Caco-2 (cell line): ENCODE measurements around the gene MFAP1. TPM values are rescaled to one million over a fixed set of nuclear protein-coding genes. Genes with fewer than 3 reads are reported as not detected.
"Not testable (repeated sequence)": the region's sequence is repeated elsewhere in the genome, so short reads cannot be mapped to it uniquely, and the experiment has no call there.

ENCODE experiments used
- BruUV-seq: library from RNA; stranded (reverse); fragments of 400-500 nt; replicated peaks from 2 replicates; lab custom pipeline; 2021; lab: Mats Ljungman, UMichigan
- CTCF ChIA-PET: fragments of 300-600 bp; sonication (Branson Sonifier 250); formaldehyde crosslinking; loops from one replicate; lab custom pipeline; 2022; ENCODE audit warnings: antibody characterized with exemption; lab: Charles Lee
- POLR2A ChIA-PET: fragments of 300-600 bp; sonication (Branson Sonifier 250); formaldehyde crosslinking; loops from one replicate; lab custom pipeline; 2022; ENCODE audit warnings: antibody characterized with exemption; lab: Charles Lee
- DNase-seq, 2 experiments: peaks; one replicate each; pipeline versions ENCODE4 v3.0.0 to v3.0.0-alpha.2; 2020 to 2022
- H3K27me3 ChIP-seq: replicated peaks from 2 replicates; pipeline ENCODE4 v1.6.0; 2011; ENCODE audit warnings: low read length; ENCODE audit not compliant: control insufficient read depth, insufficient read depth
- H3K36me3 ChIP-seq: 2 replicates; pipeline ENCODE4 v1.5.1; 2011; ENCODE audit warnings: low read length; ENCODE audit not compliant: control insufficient read depth, insufficient read depth
- H3K4me1 ChIP-seq: fragments of 250-450 bp; sonication (Bioruptor Pico); 2 replicates; pipeline ENCODE4 v1.5.1; 2020; ENCODE audit warnings: mild to moderate bottlenecking
- H3K4me3 ChIP-seq: 2 replicates; pipeline ENCODE4 v1.5.1; 2011; ENCODE audit warnings: low read depth, mild to moderate bottlenecking, control low read depth, low read length
- H3K9me3 ChIP-seq: fragments of 250-450 bp; sonication (Bioruptor Pico); 2 replicates; pipeline ENCODE4 v1.5.1; 2020; ENCODE audit warnings: mild to moderate bottlenecking, moderate library complexity
- H3K27ac Mint-ChIP-seq: one replicate; pipeline ENCODE4 v1.8.0; 2022; ENCODE audit warnings: mixed read lengths; ENCODE audit not compliant: unreplicated experiment
- H3K27me3 Mint-ChIP-seq: one replicate; pipeline ENCODE4 v1.8.0; 2022; ENCODE audit warnings: mixed read lengths; ENCODE audit not compliant: insufficient read depth, unreplicated experiment
- H3K36me3 Mint-ChIP-seq: one replicate; pipeline ENCODE4 v1.8.0; 2022; ENCODE audit warnings: mild to moderate bottlenecking, mixed read lengths; ENCODE audit not compliant: insufficient read depth, unreplicated experiment
- H3K4me1 Mint-ChIP-seq: one replicate; pipeline ENCODE4 v1.8.0; 2022; ENCODE audit warnings: low read depth, mixed read lengths; ENCODE audit not compliant: unreplicated experiment
- H3K4me3 Mint-ChIP-seq: one replicate; pipeline ENCODE4 v1.8.0; 2022; ENCODE audit warnings: mild to moderate bottlenecking, moderate library complexity, mixed read lengths; ENCODE audit not compliant: unreplicated experiment
- H3K9me3 Mint-ChIP-seq: one replicate; pipeline ENCODE4 v1.8.0; 2022; ENCODE audit warnings: mixed read lengths; ENCODE audit not compliant: unreplicated experiment
- CTCF ChIP-seq, 2 experiments: fragments of 200-600 bp in 1 of 2; IDR thresholded peaks; 1 replicate in 1 of 2; 2 replicates in 1 of 2; pipeline versions ENCODE4 v1.5.1 to v1.8.0; 2011 to 2022; ENCODE audit warnings: antibody characterized with exemption in 1 of 2, control low read depth in 1 of 2, inconsistent platforms in 1 of 2, low read depth in 1 of 2, low read length in 1 of 2, mild to moderate bottlenecking in 1 of 2, moderate library complexity in 1 of 2; ENCODE audit not compliant: insufficient read depth in 1 of 2, severe bottlenecking in 1 of 2, unreplicated experiment in 1 of 2
- intact Hi-C: fragments of 100-400 bp; cut with micrococcal nuclease; formaldehyde crosslinking; loops from one replicate; pipeline ENCODE4 v1.10.0; 2022; ENCODE audit not compliant: unreplicated experiment
- total RNA-seq: library from RNA; stranded (reverse); gene quantifications from 2 replicates; pipeline ENCODE4 v1.2.3, GENCODE V29; 2022

The MFAP1 gene
- total RNA-seq, 1 experiment from 2014 or later, result 37.1 TPM

- TF ChIP-seq CTCF (IDR thresholded peaks at IDR 0.05; ENCODE audit: insufficient read depth in 1 of 2, low read depth in 1 of 2, low read length in 1 of 2, severe bottlenecking in 1 of 2, unreplicated experiment in 1 of 2), result no peak
- BruUV-seq, result no TSS peak
- POLR2A ChIA-PET, result interaction anchor here (0.6 kb wide), 1 partner anchor 25 kb away, joined by 3 read pairs; no protein-coding TSS in a partner anchor
- no peaks in the 10 kb centered on the region for H3K36me3 ChIP-seq
- H3K27me3 Mint-ChIP-seq, result no peaks in the 10 kb centered on the region
- no peak overlapping the region for H3K4me3 ChIP-seq
- H3K4me1 Mint-ChIP-seq, result peaks cover 10% of the 10 kb centered on the region
- intact Hi-C loops, result no loop called here
- peak overlapping the region; percentile 2 for H3K4me3 Mint-ChIP-seq
- H3K27ac Mint-ChIP-seq, result no peak overlapping the region
- peaks cover 32% of the 10 kb centered on the region for H3K36me3 Mint-ChIP-seq
- CTCF ChIA-PET, result interaction anchor here (0.6 kb wide), 1 partner anchor 25 kb away, joined by 3 read pairs; no protein-coding TSS in a partner anchor
- H3K4me1 ChIP-seq, result 0 out of 2 replicates have a peak, but pooled peaks cover 6% of the 10 kb centered on the region
- H3K9me3 Mint-ChIP-seq, result no peaks in the 10 kb centered on the region
- DNase-seq, result no peak
- no peaks in the 10 kb centered on the region for H3K9me3 ChIP-seq
- H3K27me3 ChIP-seq, result no peaks in the 10 kb centered on the region
These were observed 3.0 kb downstream of the MFAP1 start for GRCh38 chr15:43821505-43821904.

- H3K9me3 ChIP-seq, H3K27me3 ChIP-seq, intact Hi-C loops, H3K4me3 ChIP-seq, H3K9me3 Mint-ChIP-seq, DNase-seq, CTCF ChIA-PET, H3K27me3 Mint-ChIP-seq, H3K36me3 ChIP-seq, BruUV-seq, H3K27ac Mint-ChIP-seq, H3K4me1 ChIP-seq, H3K4me3 Mint-ChIP-seq, H3K4me1 Mint-ChIP-seq: not testable (repeated sequence)
- POLR2A ChIA-PET, result interaction anchor here (0.6 to 1.4 kb wide), 2 partner anchors 9 to 816 kb away, joined by 4 read pairs; partner anchors contain the start of gene MFAP1
- H3K36me3 Mint-ChIP-seq, result peaks cover 68% of the 10 kb centered on the region
These were observed 9.4 kb downstream of the MFAP1 start for GRCh38 chr15:43815064-43815463.

GRCh38 chr15:43808960-43809678 lies 15.4 kb downstream of the MFAP1 start:
- Mint-ChIP-seq H3K9me3 (no peaks in the 10 kb centered on the region), H3K4me1 (no peaks in the 10 kb centered on the region), H3K4me3 (no peak overlapping the region), H3K27ac (no peak overlapping the region), H3K36me3 (peaks cover 63% of the 10 kb centered on the region), H3K27me3 (no peaks in the 10 kb centered on the region)
- no peak overlapping the region for H3K4me3 ChIP-seq
- DNase-seq, result no peak
- intact Hi-C loops, result no loop called here
- TF ChIP-seq CTCF (IDR thresholded peaks at IDR 0.05; ENCODE audit: insufficient read depth in 1 of 2, low read depth in 1 of 2, low read length in 1 of 2, severe bottlenecking in 1 of 2, unreplicated experiment in 1 of 2), result no peak
- H3K36me3 ChIP-seq, result no peaks in the 10 kb centered on the region
- H3K9me3 ChIP-seq, result no peaks in the 10 kb centered on the region
- BruUV-seq, result no TSS peak
- CTCF ChIA-PET, result no interaction called here
- H3K27me3 ChIP-seq, result no peaks in the 10 kb centered on the region
- POLR2A ChIA-PET, result no interaction called here
- no peaks in the 10 kb centered on the region for H3K4me1 ChIP-seq
